GM21367 (cell line): ENCODE results near the gene FOXK1.
"Not testable (repeated sequence)": the region's sequence is repeated elsewhere in the genome, so short reads cannot be mapped to it uniquely, and the experiment has no call there.

Source experiments
- ATAC-seq: cut with Tn5 transposase; IDR thresholded peaks from one replicate; pipeline ENCODE4 v1.9.1; 2021; ENCODE audit not compliant: unreplicated experiment

FOXK1 gene

GRCh38 chr7:4782333-4783291, 100.5 kb downstream of the FOXK1 start:
- no peak for ATAC-seq

GRCh38 chr7:4783292-4783652, 101.2 kb downstream of the FOXK1 start:
- ATAC-seq, result no peak

GRCh38 chr7:4783762-4784351, 101.8 kb downstream of the FOXK1 start:
- no peak for ATAC-seq

- ATAC-seq, result no peak
These were observed 102.7 kb downstream of the FOXK1 start for GRCh38 chr7:4784799-4785198.

- ATAC-seq, result no peak
These were observed 103.3 kb downstream of the FOXK1 start for GRCh38 chr7:4785371-4785770.

- no peak for ATAC-seq
These were observed 103.9 kb downstream of the FOXK1 start for GRCh38 chr7:4786015-4786414.

GRCh38 chr7:4787541-4787940, 105.4 kb downstream of the FOXK1 start:
- ATAC-seq, result no peak

- no peak for ATAC-seq
These were observed 106.0 kb downstream of the FOXK1 start for GRCh38 chr7:4787947-4788626.

GRCh38 chr7:4788627-4789189, 106.6 kb downstream of the FOXK1 start:
- no peak for ATAC-seq

GRCh38 chr7:4789194-4790077, 107.3 kb downstream of the FOXK1 start:
- no peak for ATAC-seq

GRCh38 chr7:4790078-4790465, 108.0 kb downstream of the FOXK1 start:
- no peak for ATAC-seq

GRCh38 chr7:4790516-4790991, 108.5 kb downstream of the FOXK1 start:
- ATAC-seq, result no peak

GRCh38 chr7:4791101-4791737, 109.1 kb downstream of the FOXK1 start:
- no peak for ATAC-seq

- ATAC-seq, result no peak
These were observed 109.8 kb downstream of the FOXK1 start for GRCh38 chr7:4791738-4792536.

GRCh38 chr7:4792537-4793126, 110.5 kb downstream of the FOXK1 start:
- ATAC-seq, result no peak

GRCh38 chr7:4793385-4793993, 111.4 kb downstream of the FOXK1 start:
- ATAC-seq, result not testable (repeated sequence)

GRCh38 chr7:4794171-4794570, 112.1 kb downstream of the FOXK1 start:
- not testable (repeated sequence) for ATAC-seq
